Neural progenitor cell (in vitro differentiated cells): ENCODE measurements around the gene PPFIA2. TPM values are rescaled to one million over a fixed set of nuclear protein-coding genes. Genes with fewer than 3 reads are reported as not detected.

Experiments
- DNase-seq: peaks from one replicate; pipeline ENCODE4 v3.0.0-alpha.2; 2016; ENCODE audit warnings: low spot score
- H2AFZ ChIP-seq: fragments of 200-600 bp; sonication (generic); replicated peaks from 2 replicates; pipeline ENCODE4 v1.6.1; 2016; ENCODE audit warnings: antibody characterized with exemption
- H3F3A ChIP-seq: fragments of 200-600 bp; sonication (generic); 2 replicates; pipeline ENCODE4 v1.6.1; 2016; ENCODE audit warnings: antibody characterized with exemption, low read depth
- H3K27ac ChIP-seq: fragments of 200-600 bp; sonication (generic); 2 replicates; pipeline ENCODE4 v1.5.1; 2016; ENCODE audit warnings: mild to moderate bottlenecking
- H3K27me3 ChIP-seq: fragments of 200-600 bp; sonication (generic); 2 replicates; pipeline ENCODE4 v1.6.1; 2016; ENCODE audit warnings: mild to moderate bottlenecking, moderate library complexity
- H3K36me3 ChIP-seq: fragments of 200-600 bp; sonication (generic); 2 replicates; pipeline ENCODE4 v1.5.1; 2016
- H3K4me1 ChIP-seq: fragments of 200-600 bp; sonication (generic); 2 replicates; pipeline ENCODE4 v1.6.1; 2016; ENCODE audit warnings: mixed run types
- H3K4me2 ChIP-seq: fragments of 200-600 bp; sonication (generic); 2 replicates; pipeline ENCODE4 v1.6.1; 2016
- H3K4me3 ChIP-seq: fragments of 200-600 bp; sonication (generic); 2 replicates; pipeline ENCODE4 v1.5.1; 2016
- H3K79me2 ChIP-seq: fragments of 200-600 bp; sonication (generic); 2 replicates; pipeline ENCODE4 v1.6.1; 2016; ENCODE audit warnings: low read depth
- H3K9ac ChIP-seq: fragments of 200-600 bp; sonication (generic); 2 replicates; pipeline ENCODE4 v1.6.1; 2016
- H3K9me3 ChIP-seq: fragments of 200-600 bp; sonication (generic); 2 replicates; pipeline ENCODE4 v1.5.1; 2016; ENCODE audit warnings: low read depth
- H4K20me1 ChIP-seq: fragments of 200-600 bp; sonication (generic); 2 replicates; pipeline ENCODE4 v1.6.1; 2016; ENCODE audit warnings: low read depth
- H3K27ac Mint-ChIP-seq: 3 replicates; pipeline ENCODE4 v1.8.0; 2021; ENCODE audit warnings: mixed read lengths
- H3K27me3 Mint-ChIP-seq: 2 replicates; pipeline ENCODE4 v1.8.0; 2022; ENCODE audit warnings: low read depth, mild to moderate bottlenecking, inconsistent platforms, moderate library complexity, mixed read lengths; ENCODE audit not compliant: insufficient read depth
- H3K36me3 Mint-ChIP-seq: 3 replicates; pipeline ENCODE4 v1.8.0; 2021; ENCODE audit warnings: mixed read lengths
- H3K4me1 Mint-ChIP-seq: 3 replicates; pipeline ENCODE4 v1.8.0; 2021; ENCODE audit warnings: mixed read lengths
- H3K4me3 Mint-ChIP-seq: 3 replicates; pipeline ENCODE4 v1.8.0; 2021; ENCODE audit warnings: mild to moderate bottlenecking, moderate library complexity, mixed read lengths
- H3K9me3 Mint-ChIP-seq: 3 replicates; pipeline ENCODE4 v1.8.0; 2020; ENCODE audit warnings: mixed read lengths
- CTCF ChIP-seq: fragments of 200-600 bp; sonication (generic); IDR thresholded peaks from 2 replicates; pipeline ENCODE4 v1.5.1; 2017; ENCODE audit warnings: antibody characterized with exemption, mild to moderate bottlenecking
- EZH2 ChIP-seq: fragments of 200-600 bp; sonication (generic); IDR thresholded peaks from 2 replicates; pipeline ENCODE4 v1.6.1; 2017; ENCODE audit warnings: antibody characterized with exemption, mild to moderate bottlenecking, moderate library complexity
- EZH2phosphoT487 ChIP-seq: fragments of 200-600 bp; sonication (generic); IDR thresholded peaks from 2 replicates; pipeline ENCODE4 v1.6.1; 2017; ENCODE audit warnings: antibody characterized with exemption
- total RNA-seq: library from RNA; depleted of rRNA; stranded (reverse); fragments of >200 nt; gene quantifications from 2 replicates; pipeline ENCODE4 v1.2.3, GENCODE V29; 2015; ENCODE audit warnings: low replicate concordance

Gene PPFIA2
- total RNA-seq, 1 donor from 2014 or later, result 1.4 TPM

- Histone ChIP-seq H3K27me3 (no peaks in the 10 kb centered on the region), H3K36me3 (no peaks in the 10 kb centered on the region), H3K4me3 (no peak overlapping the region), H3K9me3 (no peaks in the 10 kb centered on the region), H3K4me2 (no peak overlapping the region), H3K27ac (no peak overlapping the region), H2AFZ (no peak overlapping the region), H3K79me2 (no peaks in the 10 kb centered on the region), H3K4me1 (peaks cover 14% of the 10 kb centered on the region), H3K9ac (no peak overlapping the region), H3F3A (no peaks in the 10 kb centered on the region), H4K20me1 (no peaks in the 10 kb centered on the region)
- Mint-ChIP-seq H3K9me3 (no peaks in the 10 kb centered on the region), H3K4me3 (no peak overlapping the region), H3K27ac (no peak overlapping the region), H3K36me3 (no peaks in the 10 kb centered on the region), H3K4me1 (peaks cover 6% of the 10 kb centered on the region), H3K27me3 (peaks cover 2% of the 10 kb centered on the region)
- TF ChIP-seq CTCF (no peak), EZH2phosphoT487 (no peak), EZH2 (no peak)
- no peak for DNase-seq
Observed at GRCh38 chr12:81222846-81223592, 536.1 kb downstream of the PPFIA2 start.

GRCh38 chr12:81221681-81222080, 537.5 kb downstream of the PPFIA2 start:
- no peak for DNase-seq
- H2AFZ ChIP-seq, result no peak overlapping the region
- Mint-ChIP-seq H3K36me3 (no peaks in the 10 kb centered on the region), H3K9me3 (no peaks in the 10 kb centered on the region), H3K27me3 (peaks cover 2% of the 10 kb centered on the region), H3K4me3 (no peak overlapping the region), H3K4me1 (peaks cover 1% of the 10 kb centered on the region), H3K27ac (no peak overlapping the region)
- H3K4me2 ChIP-seq, result no peak overlapping the region
- no peak overlapping the region for H3K9ac ChIP-seq
- no peak for TF ChIP-seq EZH2
- no peak for TF ChIP-seq CTCF
- TF ChIP-seq EZH2phosphoT487, result no peak
- no peaks in the 10 kb centered on the region for H3K27me3 ChIP-seq
- peaks cover 9% of the 10 kb centered on the region for H3K4me1 ChIP-seq
- H4K20me1 ChIP-seq, result no peaks in the 10 kb centered on the region
- no peaks in the 10 kb centered on the region for H3F3A ChIP-seq
- H3K36me3 ChIP-seq, result no peaks in the 10 kb centered on the region
- no peaks in the 10 kb centered on the region for H3K79me2 ChIP-seq
- no peaks in the 10 kb centered on the region for H3K9me3 ChIP-seq
- no peak overlapping the region for H3K27ac ChIP-seq
- no peak overlapping the region for H3K4me3 ChIP-seq

GRCh38 chr12:81216739-81217138, 542.4 kb downstream of the PPFIA2 start:
- H3K4me2 ChIP-seq, result no peak overlapping the region
- no peak for DNase-seq
- H3K9me3 ChIP-seq, result no peaks in the 10 kb centered on the region
- H3K4me1 ChIP-seq, result no peaks in the 10 kb centered on the region
- Mint-ChIP-seq H3K36me3 (no peaks in the 10 kb centered on the region), H3K27me3 (peaks cover 2% of the 10 kb centered on the region), H3K27ac (no peak overlapping the region), H3K4me3 (no peak overlapping the region), H3K4me1 (peaks cover 3% of the 10 kb centered on the region), H3K9me3 (no peaks in the 10 kb centered on the region)
- no peak overlapping the region for H3K27ac ChIP-seq
- TF ChIP-seq EZH2, result no peak
- TF ChIP-seq EZH2phosphoT487, result no peak
- no peak for TF ChIP-seq CTCF
- no peaks in the 10 kb centered on the region for H3K79me2 ChIP-seq
- H4K20me1 ChIP-seq, result no peaks in the 10 kb centered on the region
- no peaks in the 10 kb centered on the region for H3K36me3 ChIP-seq
- no peaks in the 10 kb centered on the region for H3F3A ChIP-seq
- no peaks in the 10 kb centered on the region for H3K27me3 ChIP-seq
- no peak overlapping the region for H2AFZ ChIP-seq
- H3K9ac ChIP-seq, result no peak overlapping the region
- no peak overlapping the region for H3K4me3 ChIP-seq
